ENCODE data around the gene HELZ.
"Not testable (repeated sequence)": the region's sequence is repeated elsewhere in the genome, so short reads cannot be mapped to it uniquely, and the experiment has no call there.

The HELZ gene

GRCh38 chr17:67227488-67227887 lies 17.5 kb downstream of the HELZ start:
- no peak for DNase-seq

- no peak for DNase-seq
Measured at GRCh38 chr17:67225316-67225715, 19.7 kb downstream of the HELZ start.

GRCh38 chr17:67224736-67225135 lies 20.3 kb downstream of the HELZ start:
- no peak for DNase-seq

DNA sequence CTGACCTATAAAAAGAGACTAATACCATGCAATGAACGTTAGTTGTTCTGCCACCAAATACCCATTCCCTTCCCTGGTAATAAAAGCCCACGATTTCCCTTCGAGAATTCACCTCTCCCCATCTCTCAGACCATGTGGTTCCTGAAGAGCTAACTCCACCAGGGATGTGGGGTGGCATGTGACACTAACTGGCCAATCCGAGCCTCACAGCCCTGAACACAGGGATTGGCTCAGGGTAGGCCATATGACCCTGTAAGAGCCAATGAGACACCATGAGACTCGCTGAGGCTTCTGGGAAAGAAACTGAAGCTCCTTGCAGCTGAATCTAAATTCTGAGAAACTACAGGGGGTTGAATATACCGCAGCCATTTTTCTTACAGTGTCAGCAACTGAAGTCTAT lies 21.1 kb downstream of the HELZ start:
- DNase-seq: no peak

- no peak for DNase-seq
Measured at GRCh38 chr17:67221062-67221998, 23.7 kb downstream of the HELZ start.

- no peak for DNase-seq
Measured at GRCh38 chr17:67218385-67218950, 26.5 kb downstream of the HELZ start.

GRCh38 chr17:67217446-67217845 lies 27.6 kb downstream of the HELZ start:
- no peak for DNase-seq

DNA sequence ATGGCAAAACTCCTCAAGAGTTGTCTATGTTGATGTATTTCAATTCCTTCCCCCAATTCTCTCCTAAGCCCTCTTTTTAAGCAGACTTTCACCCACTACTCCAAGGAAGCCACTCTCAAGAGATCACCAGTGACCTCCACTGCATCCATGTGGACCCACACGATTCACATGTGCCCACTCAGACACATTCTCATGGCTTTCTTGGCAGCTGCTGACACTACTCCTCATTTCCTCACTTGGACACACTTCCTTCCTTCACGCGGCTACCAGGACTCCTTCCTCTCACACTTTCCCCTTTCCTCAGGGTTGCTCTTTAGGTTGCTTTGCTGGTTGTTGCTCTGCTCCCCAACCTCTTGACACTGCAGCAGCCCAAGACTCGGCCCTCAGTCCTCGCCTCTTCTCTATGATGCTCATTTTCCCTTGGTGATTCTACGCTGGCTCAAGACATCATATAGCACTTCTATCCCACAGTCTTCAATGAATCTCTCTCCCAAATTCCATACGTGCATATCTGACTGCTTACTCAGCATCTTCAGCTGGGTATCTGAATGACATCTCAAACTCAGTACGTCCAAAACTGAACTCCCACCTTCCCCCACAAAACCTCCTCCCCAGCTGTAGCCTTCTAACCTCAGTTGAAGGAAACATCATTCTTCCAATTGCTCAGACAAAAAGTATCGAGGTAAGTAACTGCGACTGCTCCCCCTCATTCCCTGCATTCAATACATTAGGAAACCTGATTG lies 28.2 kb downstream of the HELZ start:
- DNase-seq: no peak

DNA sequence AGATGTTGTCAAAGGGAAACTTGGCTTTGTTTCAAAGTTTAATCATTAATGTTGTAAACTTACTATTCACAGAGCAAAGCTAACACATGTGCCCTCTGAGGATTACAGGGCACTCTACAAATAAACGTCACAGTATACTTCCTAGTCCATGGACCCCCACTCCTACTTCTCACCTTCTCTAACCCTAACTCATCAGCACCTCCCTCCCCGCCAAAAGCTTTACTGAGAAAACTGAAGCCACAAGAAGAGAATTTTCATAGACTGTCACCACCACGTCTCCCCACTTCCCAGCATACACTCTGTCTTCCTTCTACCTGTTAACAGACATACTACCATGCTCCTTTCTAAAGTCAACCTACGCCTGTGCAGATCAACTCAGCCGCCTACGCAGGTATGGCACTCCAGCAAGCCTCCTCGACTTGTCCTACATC lies 29.0 kb downstream of the HELZ start:
- DNase-seq: no peak

GRCh38 chr17:67212714-67213417 lies 32.1 kb downstream of the HELZ start:
- DNase-seq: no peak

GRCh38 chr17:67212231-67212630 lies 32.8 kb downstream of the HELZ start:
- no peak for DNase-seq

GRCh38 chr17:67211742-67212141 lies 33.3 kb downstream of the HELZ start:
- DNase-seq: no peak

DNA sequence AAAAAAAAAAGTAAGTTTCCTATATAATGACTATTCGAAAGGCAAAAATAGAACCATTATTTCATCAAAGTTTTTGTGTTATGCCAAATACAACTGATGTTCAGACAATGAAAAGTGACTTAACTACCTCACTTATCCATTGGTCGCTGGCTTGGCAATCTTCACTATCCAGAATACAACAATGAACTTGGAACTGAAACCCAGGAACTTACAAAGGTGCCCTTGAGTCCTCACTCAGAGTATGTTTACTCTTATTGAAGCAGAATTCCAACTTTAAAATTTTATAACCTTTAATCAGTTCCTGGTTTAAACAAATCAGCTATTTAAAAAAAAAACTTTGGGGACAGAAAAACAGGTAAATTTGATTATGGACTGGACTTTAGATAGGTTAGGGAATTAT lies 34.1 kb downstream of the HELZ start:
- no peak for DNase-seq

DNA sequence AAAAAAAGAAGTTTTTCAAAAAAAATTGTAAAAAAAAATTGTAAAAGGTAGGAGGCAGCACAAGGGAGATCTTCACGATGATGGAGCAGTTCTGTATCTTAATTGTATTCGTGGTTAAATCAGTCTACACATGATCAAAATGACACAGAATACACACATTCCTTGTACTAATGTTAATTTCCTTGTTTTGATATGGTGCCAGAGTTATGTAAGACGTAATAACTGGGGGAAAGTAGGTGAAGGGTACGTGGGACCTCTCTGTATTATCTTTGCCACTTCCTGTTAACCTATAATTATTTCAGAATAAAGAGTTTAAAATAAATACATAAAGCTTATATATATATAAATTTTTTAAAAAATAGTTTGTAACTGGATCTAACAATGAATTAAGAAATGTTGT lies 36.8 kb downstream of the HELZ start:
- no peak for DNase-seq

DNA sequence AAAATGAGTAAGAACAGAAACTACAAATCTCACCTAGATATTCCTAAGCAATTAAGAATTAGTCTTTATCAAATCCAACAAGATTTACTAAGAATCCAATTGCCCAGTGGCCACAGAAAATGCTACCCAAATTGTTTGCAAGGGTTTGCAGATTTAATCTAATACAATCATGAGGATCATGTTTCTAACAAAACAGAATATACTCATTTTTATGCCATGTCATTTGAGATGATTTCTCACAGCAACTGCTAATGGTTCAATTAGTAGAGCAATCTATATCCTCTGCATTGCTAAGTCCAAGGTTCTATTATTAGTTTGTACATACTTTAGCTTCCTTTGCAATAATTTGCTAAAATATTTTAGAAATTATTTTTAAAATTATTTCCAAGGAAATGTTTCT lies 41.2 kb downstream of the HELZ start:
- no peak for DNase-seq

GRCh38 chr17:67202503-67202902 lies 42.5 kb downstream of the HELZ start:
- DNase-seq: no peak

DNA sequence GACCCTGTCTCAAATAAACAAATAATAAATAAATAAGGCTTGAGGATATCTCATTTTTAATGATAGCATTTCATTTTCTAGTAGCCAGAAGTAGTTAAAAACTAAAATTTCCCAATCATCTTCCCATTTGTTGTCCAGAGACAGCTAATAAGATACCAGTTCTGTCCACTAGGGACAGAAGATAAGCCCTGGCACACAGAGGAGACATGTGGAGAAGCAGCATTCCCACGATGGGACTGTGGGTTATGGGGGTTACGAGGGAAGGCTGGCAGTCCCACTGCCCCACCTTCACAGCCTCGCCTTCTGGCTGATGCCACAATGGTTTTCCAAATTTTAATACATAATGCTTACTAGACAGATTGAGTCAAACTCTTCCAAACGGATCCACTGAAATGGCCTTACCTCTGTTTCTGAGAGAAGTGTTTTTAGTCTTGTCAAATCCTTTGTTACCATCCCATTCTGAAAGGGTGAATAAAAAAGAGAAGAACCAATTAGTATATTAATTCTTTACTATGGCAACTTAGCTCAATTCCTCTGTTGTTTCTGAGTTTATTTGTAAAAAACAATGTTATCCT lies 44.2 kb downstream of the HELZ start:
- DNase-seq: no peak

DNA sequence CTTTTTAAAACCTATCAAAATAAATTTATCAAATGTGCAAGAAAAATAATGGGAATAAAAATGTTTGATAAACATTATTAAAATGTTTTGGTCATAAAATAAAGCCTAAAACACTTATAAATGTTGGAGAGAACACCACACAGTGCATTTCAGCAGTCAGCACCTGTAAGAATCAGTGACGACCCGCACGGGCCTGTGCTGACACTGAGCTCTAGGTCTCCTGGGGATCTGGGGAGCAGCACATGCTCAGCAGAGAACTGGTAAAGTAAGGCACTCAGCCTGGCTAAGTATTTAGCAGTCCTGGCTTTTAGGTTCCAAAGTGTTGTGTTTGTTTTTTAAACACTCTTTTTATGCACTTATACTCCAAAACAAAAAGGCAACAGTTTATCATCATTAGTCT lies 46.9 kb downstream of the HELZ start:
- no peak for DNase-seq

GRCh38 chr17:67197023-67197422 lies 48.0 kb downstream of the HELZ start:
- DNase-seq: not testable (repeated sequence)

DNA sequence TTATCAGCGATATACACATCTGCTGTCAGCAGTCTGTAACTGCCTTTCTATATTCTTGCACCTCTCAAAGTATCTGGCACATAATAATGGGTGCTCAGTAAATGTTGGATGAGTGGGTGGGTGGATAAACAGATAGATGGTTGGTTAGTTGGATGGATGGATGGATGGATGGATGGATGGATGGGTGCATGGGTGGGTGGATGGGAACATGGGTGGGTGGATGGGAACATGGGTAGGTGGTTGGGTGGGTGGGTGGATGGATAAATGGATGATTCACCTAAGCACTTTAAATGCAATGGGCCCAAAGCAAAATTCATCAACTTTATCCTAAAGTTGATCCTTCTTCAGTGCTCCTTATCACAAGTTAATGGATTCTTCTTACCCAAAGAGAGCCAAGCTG lies 48.6 kb downstream of the HELZ start:
- no peak for DNase-seq

- no peak for DNase-seq
Measured at GRCh38 chr17:67194134-67194533, 50.9 kb downstream of the HELZ start.

- no peak for DNase-seq
Measured at GRCh38 chr17:67187927-67188326, 57.1 kb downstream of the HELZ start.

DNA sequence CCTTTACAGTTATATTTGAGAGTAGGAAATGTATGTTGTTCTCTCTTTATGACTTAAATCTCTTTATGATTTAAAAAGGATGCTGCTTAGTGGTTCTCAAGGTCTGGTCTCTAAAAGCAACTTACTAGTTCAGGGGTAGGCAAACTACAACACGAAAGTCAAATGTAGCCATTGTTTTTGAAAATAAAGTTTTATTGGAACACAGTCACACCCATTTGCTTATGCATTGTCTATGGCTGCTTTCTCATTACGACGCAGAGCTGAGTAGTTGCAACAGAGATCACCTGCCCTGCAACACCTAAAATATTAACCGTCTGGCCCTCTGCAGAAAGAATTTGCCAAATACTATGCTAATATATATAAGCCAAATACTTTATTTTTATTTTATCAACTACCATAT lies 58.2 kb downstream of the HELZ start:
- DNase-seq: no peak

All from DMS153 (cell line).